Measurements from ENCODE around the gene WIPF2.

GRCh38 chr17:40176754-40177110, 42.4 kb upstream of the WIPF2 start:
- TF ChIP-seq YY1 (IDR thresholded peaks at IDR 0.05; ENCODE audit: insufficient read depth, insufficient read length), result no peak
- TF ChIP-seq ZNF274 (IDR thresholded peaks at IDR 0.05; ENCODE audit: low read depth, low read length), result no peak
